Panc1 (cell line): ENCODE data around the gene OR2D3. TPM values are rescaled to one million over a fixed set of nuclear protein-coding genes. Genes with fewer than 3 reads are reported as not detected.

Source experiments
- ATAC-seq: fragments of 200-7000 bp; cut with Tn5 transposase; 2 replicates; pipeline ENCODE4 v1.9.1; 2020; ENCODE audit warnings: mild to moderate bottlenecking, moderate library complexity
- BruUV-seq: library from RNA; stranded (reverse); fragments of 400-500 nt; replicated peaks from 2 replicates; lab custom pipeline; 2021; lab: Mats Ljungman, UMichigan
- CTCF ChIA-PET: fragments of 300-600 bp; sonication (Branson Sonifier 250); formaldehyde crosslinking; loops from one replicate; lab custom pipeline; 2022; ENCODE audit warnings: antibody characterized with exemption; lab: Charles Lee
- POLR2A ChIA-PET: fragments of 300-600 bp; sonication (Branson Sonifier 250); formaldehyde crosslinking; loops from one replicate; lab custom pipeline; 2022; ENCODE audit warnings: antibody characterized with exemption; lab: Charles Lee
- DNase-seq: peaks from one replicate; pipeline ENCODE4 v3.0.0-alpha.2; 2010; ENCODE audit warnings: low read depth, low spot score
- H3K27ac ChIP-seq: 2 replicates; pipeline ENCODE4 v1.5.1; 2011; ENCODE audit warnings: mild to moderate bottlenecking, low read length, inconsistent platforms
- H3K27me3 ChIP-seq: fragments of 200-500 bp; sonication (Bioruptor generic); 2 replicates; pipeline ENCODE4 v1.6.0; 2014; ENCODE audit warnings: low read length, inconsistent platforms; ENCODE audit not compliant: control insufficient read depth, insufficient read depth
- H3K36me3 ChIP-seq: fragments of 200-500 bp; sonication (Bioruptor generic); 2 replicates; pipeline ENCODE4 v1.5.1; 2014; ENCODE audit warnings: inconsistent platforms, mild to moderate bottlenecking, low read length, moderate library complexity; ENCODE audit not compliant: control insufficient read depth, insufficient read depth
- H3K4me1 ChIP-seq: 2 replicates; pipeline ENCODE4 v1.5.1; 2011; ENCODE audit warnings: inconsistent platforms, mild to moderate bottlenecking, low read length, moderate library complexity; ENCODE audit not compliant: control insufficient read depth, insufficient read depth
- H3K4me3 ChIP-seq, 2 experiments: 2 replicates each; pipeline ENCODE4 v1.5.1; 2011 to 2012; ENCODE audit warnings: low read depth in 2 of 2, low read length in 2 of 2, mild to moderate bottlenecking in 2 of 2, inconsistent platforms in 1 of 2, moderate library complexity in 1 of 2
- H3K9me3 ChIP-seq: fragments of 200-500 bp; sonication (Bioruptor generic); 2 replicates; pipeline ENCODE4 v1.5.1; 2014; ENCODE audit warnings: low read depth, mild to moderate bottlenecking, inconsistent platforms, low read length, moderate library complexity; ENCODE audit not compliant: control insufficient read depth, insufficient read depth
- CTCF ChIP-seq: fragments of 450-650 bp; IDR thresholded peaks from 2 replicates; pipeline ENCODE4 v1.5.1; 2017; ENCODE audit warnings: mild to moderate bottlenecking
- POLR2AphosphoS5 ChIP-seq: IDR thresholded peaks from 2 replicates; pipeline ENCODE4 v1.6.1; 2012; ENCODE audit warnings: mild to moderate bottlenecking, low read depth, low read length, moderate library complexity
- REST ChIP-seq, 2 experiments: IDR thresholded peaks; 2 replicates each; pipeline ENCODE4 v1.6.1; 2011 to 2012; ENCODE audit warnings: low read depth in 2 of 2, control low read depth in 1 of 2, low read length in 1 of 2, mild to moderate bottlenecking in 1 of 2, moderate library complexity in 1 of 2; ENCODE audit not compliant: insufficient read depth in 1 of 2
- SIN3A ChIP-seq: IDR thresholded peaks from 2 replicates; pipeline ENCODE4 v1.6.1; 2012; ENCODE audit warnings: low read depth, mild to moderate bottlenecking, low read length, moderate library complexity, borderline replicate concordance; ENCODE audit not compliant: insufficient read depth
- TCF7L2 ChIP-seq: IDR thresholded peaks from 2 replicates; pipeline ENCODE4 v1.6.1; 2011; ENCODE audit warnings: mild to moderate bottlenecking, low read depth, low read length, inconsistent platforms
- in situ Hi-C: cut with HindIII; loops from 2 replicates; pipeline ENCODE4 v1.10.0; 2016; ENCODE audit warnings: low sequenced_read_pairs, low pct_unique_long_range_greater_than_20kb
- intact Hi-C: fragments of 100-400 bp; cut with micrococcal nuclease; formaldehyde crosslinking; loops from one replicate; pipeline ENCODE4 v1.10.0; 2022; ENCODE audit not compliant: unreplicated experiment
- total RNA-seq: library from RNA; stranded (reverse); gene quantifications from one replicate; pipeline ENCODE4 v1.2.1, GENCODE V29; 2021; ENCODE audit not compliant: unreplicated experiment

Gene OR2D3
- total RNA-seq, 1 experiment from 2014 or later: not detected

GRCh38 chr11:6931146-6931713, 10.4 kb downstream of the OR2D3 start:
- no peak for ATAC-seq
- no peaks in the 10 kb centered on the region for H3K27me3 ChIP-seq
- TF ChIP-seq TCF7L2 (no peak), SIN3A (no peak), POLR2AphosphoS5 (no peak), CTCF (no peak), REST (IDR thresholded peaks at IDR 0.05; ENCODE audit: insufficient read depth in 1 of 2, low read depth in 2 of 2, low read length in 1 of 2) (no peak)
- H3K27ac ChIP-seq: no peak overlapping the region
- peaks cover 3% of the 10 kb centered on the region; the same call in 1 of the 2 replicates for H3K36me3 ChIP-seq
- BruUV-seq: no TSS peak
- POLR2A ChIA-PET: no interaction called here
- no peak overlapping the region for H3K4me3 ChIP-seq
- no peaks in the 10 kb centered on the region for H3K9me3 ChIP-seq
- no peak for DNase-seq
- intact Hi-C loops (no loop called here), in situ Hi-C loops (no loop called here)
- H3K4me1 ChIP-seq: peaks cover 8% of the 10 kb centered on the region; the same call in 1 of the 2 replicates
- CTCF ChIA-PET: no interaction called here

GRCh38 chr11:6932145-6932544, 11.3 kb downstream of the OR2D3 start:
- no peak for DNase-seq
- no peak for ATAC-seq
- in situ Hi-C loops (no loop called here), intact Hi-C loops (no loop called here)
- ChIA-PET CTCF (no interaction called here), POLR2A (no interaction called here)
- no peak for TF ChIP-seq CTCF
- no peak for TF ChIP-seq SIN3A
- TF ChIP-seq TCF7L2: no peak
- no peak for TF ChIP-seq POLR2AphosphoS5
- TF ChIP-seq REST (IDR thresholded peaks at IDR 0.05; ENCODE audit: insufficient read depth in 1 of 2, low read depth in 2 of 2, low read length in 1 of 2): no peak
- Histone ChIP-seq H3K9me3 (no peaks in the 10 kb centered on the region), H3K36me3 (no peaks in the 10 kb centered on the region; the same call in 1 of the 2 replicates), H3K27me3 (no peaks in the 10 kb centered on the region), H3K4me1 (peaks cover 8% of the 10 kb centered on the region; the same call in 1 of the 2 replicates), H3K27ac (no peak overlapping the region), H3K4me3 (no peak overlapping the region)
- no TSS peak for BruUV-seq
